Fibroblast of villous mesenchyme (primary cell): ENCODE data around the gene LARP1. TPM values are rescaled to one million over a fixed set of nuclear protein-coding genes. Genes with fewer than 3 reads are reported as not detected.
"Not testable (repeated sequence)": the region's sequence is repeated elsewhere in the genome, so short reads cannot be mapped to it uniquely, and the experiment has no call there.

Experiments used
- DNase-seq: peaks from one replicate; pipeline ENCODE4 v3.0.0-alpha.2; 2010; ENCODE audit warnings: low read depth
- H3K4me3 ChIP-seq: 2 replicates; pipeline ENCODE4 v1.5.1; 2011; ENCODE audit warnings: low read depth, mild to moderate bottlenecking, low read length
- total RNA-seq: library from RNA; depleted of rRNA; stranded (reverse); fragments of >200 nt; gene quantifications from 2 replicates; pipeline ENCODE4 v1.2.3, GENCODE V29; 2012
- TF ChIP-seq, protein P1 (sequence below): IDR thresholded peaks from 2 replicates; pipeline ENCODE4 v1.5.1; 2012; ENCODE audit warnings: low read depth, mild to moderate bottlenecking, low read length; ENCODE audit not compliant: insufficient read depth

The LARP1 gene
- total RNA-seq, 1 donor: 111 TPM

- TF ChIP-seq, protein P1, sequence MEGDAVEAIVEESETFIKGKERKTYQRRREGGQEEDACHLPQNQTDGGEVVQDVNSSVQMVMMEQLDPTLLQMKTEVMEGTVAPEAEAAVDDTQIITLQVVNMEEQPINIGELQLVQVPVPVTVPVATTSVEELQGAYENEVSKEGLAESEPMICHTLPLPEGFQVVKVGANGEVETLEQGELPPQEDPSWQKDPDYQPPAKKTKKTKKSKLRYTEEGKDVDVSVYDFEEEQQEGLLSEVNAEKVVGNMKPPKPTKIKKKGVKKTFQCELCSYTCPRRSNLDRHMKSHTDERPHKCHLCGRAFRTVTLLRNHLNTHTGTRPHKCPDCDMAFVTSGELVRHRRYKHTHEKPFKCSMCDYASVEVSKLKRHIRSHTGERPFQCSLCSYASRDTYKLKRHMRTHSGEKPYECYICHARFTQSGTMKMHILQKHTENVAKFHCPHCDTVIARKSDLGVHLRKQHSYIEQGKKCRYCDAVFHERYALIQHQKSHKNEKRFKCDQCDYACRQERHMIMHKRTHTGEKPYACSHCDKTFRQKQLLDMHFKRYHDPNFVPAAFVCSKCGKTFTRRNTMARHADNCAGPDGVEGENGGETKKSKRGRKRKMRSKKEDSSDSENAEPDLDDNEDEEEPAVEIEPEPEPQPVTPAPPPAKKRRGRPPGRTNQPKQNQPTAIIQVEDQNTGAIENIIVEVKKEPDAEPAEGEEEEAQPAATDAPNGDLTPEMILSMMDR: no peak
- no peak overlapping the region for H3K4me3 ChIP-seq
- no peak for DNase-seq
Measured at GRCh38 chr5:154815684-154816247, 60.6 kb downstream of the LARP1 start.

DNA sequence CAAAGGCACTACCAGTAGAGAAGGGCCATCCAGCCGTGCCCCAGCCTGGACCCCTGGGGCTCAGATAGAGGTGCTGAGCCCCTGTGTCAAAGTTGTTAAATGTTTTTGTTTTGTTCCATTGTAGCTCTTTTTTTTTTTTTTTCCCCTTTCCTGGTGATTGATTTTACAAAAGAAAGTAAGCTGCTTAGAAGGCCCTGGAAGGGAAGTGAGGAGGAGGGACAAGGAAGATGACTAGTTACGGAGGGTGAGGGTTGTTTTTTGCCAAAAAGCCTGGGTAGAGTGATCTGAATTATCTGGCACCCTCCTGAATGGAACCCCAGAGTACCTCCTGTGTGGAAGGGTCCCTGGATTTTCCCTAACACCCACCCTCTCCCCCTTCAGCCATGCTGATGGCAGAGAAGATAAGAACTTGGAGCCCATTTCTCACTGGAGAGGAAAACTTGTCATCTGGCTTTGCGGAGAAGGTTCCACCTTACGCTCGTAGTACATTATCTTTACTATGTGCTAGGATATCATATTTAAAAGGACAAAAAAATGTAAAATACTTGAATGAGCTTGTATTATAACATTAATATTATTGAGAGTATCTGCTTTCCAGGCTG lies 61.8 kb downstream of the LARP1 start:
- DNase-seq: no peak
- no peak overlapping the region for H3K4me3 ChIP-seq
- TF ChIP-seq, protein P1: no peak

DNA sequence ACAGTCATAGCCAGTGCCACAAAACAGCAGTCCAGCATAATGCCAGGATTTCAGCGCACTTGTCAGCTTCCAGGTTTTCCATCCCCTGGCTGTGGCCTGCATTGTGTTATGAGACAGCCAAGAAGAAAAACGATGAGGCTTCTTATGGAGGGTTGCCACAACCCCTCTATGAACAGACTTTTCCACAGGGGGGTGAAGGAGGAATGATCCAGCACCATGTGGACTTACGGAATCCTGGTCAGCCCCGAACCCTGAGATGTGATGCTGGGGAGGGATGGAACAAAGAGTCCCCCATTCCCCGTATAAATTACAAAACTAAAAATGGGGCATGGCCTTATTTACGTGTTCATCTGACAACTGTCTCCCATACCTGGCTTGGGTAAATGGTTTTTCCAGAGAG lies 62.6 kb downstream of the LARP1 start:
- TF ChIP-seq, protein P1: no peak
- H3K4me3 ChIP-seq: no peak overlapping the region
- no peak for DNase-seq

- TF ChIP-seq, protein P1: no peak
- no peak for DNase-seq
- H3K4me3 ChIP-seq: no peak overlapping the region
Measured at GRCh38 chr5:154818471-154819116, 63.4 kb downstream of the LARP1 start.

DNA sequence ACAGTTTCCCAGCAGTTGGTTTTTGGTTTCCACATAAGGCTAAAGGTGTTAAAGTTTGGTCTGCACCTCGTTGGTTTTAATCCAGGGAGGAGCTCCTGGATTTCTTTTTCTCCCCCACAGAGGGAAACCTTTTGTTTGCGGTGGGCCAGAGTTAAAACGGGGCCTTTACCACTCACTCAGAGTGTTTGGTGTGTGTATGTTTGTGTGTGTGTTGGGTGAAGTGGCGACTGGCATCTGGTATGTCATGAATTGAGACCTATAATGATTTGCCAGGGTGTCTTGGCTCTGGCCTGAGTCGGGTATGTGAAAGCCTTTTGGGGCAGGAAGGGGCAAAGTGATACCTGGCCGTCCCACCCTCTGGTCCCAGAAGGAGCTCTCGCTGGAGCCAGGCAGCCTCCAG lies 64.4 kb downstream of the LARP1 start:
- H3K4me3 ChIP-seq: no peak overlapping the region
- no peak for DNase-seq
- TF ChIP-seq, protein P1: no peak

GRCh38 chr5:154820383-154820782 lies 65.2 kb downstream of the LARP1 start:
- DNase-seq: no peak
- TF ChIP-seq, protein P1: no peak
- H3K4me3 ChIP-seq: no peak overlapping the region

DNA sequence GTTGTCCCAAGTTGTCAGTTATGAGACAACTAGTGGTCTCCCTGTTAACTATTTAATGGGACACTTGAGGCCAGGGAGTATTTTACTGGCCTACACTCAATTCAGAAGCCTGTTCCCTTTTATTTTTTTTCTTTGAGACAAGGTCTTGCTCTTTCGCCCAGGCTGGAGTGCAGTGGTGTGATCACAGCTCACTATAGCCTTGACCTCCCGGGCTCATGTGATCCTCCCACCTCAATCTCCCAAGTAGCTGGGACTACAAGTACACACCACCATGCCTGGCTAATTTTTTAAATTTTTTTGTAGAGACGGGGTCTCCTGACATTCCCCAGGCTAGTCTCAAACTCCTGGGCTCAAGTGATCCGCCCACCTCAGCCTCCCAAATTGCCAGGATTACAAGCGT lies 67.7 kb downstream of the LARP1 start:
- DNase-seq, H3K4me3 ChIP-seq: not testable (repeated sequence)
